NCI-H1436 treated with DMSO at 0.1 percent for 48 hours (cell line): Measurements from ENCODE around the gene HOXB5.

ENCODE experiments used
- DNase-seq: peaks from one replicate; lab custom pipeline; 2025; lab: John Stamatoyannopoulos, UW

The HOXB5 gene

GRCh38 chr17:48593126-48593829 is at the start of gene HOXB5:
HOXB5 (minus strand) TSS chr17:48593779; CDS start chr17:48593682, 97 bp downstream.
- DNase-seq: no peak

- DNase-seq: no peak
Observed at GRCh38 chr17:48642843-48643696, 49.5 kb upstream of the HOXB5 start.

GRCh38 chr17:48642059-48642842 is 48.7 kb upstream of the HOXB5 start:
- no peak for DNase-seq

- no peak for DNase-seq
Observed at GRCh38 chr17:48641541-48642058, 48.0 kb upstream of the HOXB5 start.

- no peak for DNase-seq
Observed at GRCh38 chr17:48640858-48641180, 47.2 kb upstream of the HOXB5 start.

DNA sequence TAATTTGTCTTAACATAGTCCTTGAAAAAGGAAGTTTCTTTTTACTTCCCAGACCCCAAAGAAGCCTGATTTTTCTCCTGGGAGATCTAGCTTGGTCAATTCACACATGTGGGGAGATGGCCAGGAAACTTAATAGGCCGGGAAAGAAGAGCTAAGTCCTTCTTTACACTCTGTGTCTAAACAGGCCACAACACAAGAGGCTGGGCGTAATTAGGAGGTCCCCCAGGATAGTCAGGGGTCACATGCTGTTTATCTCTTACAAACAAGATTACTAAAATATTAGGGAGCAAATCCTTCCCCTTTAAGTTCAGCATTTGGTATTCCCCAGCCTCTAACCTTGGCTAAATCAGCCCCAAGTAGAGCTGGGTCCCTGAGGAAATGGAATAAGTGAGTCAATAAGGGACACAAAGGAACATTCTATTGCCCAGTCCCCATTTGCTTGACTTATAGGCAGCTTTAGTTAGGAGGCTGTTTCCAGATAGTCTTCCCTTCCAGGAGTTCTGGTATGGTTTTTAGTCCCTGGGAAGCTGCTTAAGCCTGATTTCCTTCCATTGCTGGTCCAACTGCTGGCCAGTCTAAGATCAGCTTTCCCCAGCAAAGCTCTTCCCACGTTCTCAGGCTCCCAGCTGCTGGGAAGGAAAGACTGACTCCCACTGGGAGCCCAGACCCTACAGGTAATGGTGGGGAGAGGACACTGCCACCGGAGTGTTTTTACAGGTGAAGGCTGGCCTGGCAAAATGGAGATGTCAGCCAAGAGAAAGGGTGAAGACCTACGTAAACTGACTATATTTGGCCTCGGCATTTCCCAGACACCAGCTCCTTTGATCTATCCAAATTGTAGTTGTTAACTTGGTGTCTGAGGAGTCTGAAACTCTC is 46.6 kb upstream of the HOXB5 start:
- no peak for DNase-seq

DNA sequence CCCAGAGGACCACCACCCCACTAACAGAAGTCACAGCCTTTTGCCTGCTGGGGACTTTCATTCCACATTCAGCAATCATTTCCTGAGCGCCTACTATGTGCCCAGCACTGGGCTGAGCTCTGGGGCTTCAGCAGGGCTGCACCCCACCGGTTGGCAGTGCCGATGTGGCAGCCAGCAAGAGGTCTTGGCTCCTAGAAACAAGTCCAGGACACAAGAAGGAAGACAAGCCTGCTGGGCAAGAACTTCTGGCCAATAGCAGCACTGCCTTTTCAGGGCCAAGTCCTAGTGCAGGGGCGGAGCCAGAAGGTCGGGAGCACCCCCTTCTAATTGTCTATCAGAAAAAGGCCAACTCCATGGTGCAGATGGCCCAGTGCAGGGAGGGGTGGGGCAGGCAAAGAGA is 45.6 kb upstream of the HOXB5 start:
- no peak for DNase-seq

- no peak for DNase-seq
Observed at GRCh38 chr17:48637323-48638260, 44.0 kb upstream of the HOXB5 start.

DNA sequence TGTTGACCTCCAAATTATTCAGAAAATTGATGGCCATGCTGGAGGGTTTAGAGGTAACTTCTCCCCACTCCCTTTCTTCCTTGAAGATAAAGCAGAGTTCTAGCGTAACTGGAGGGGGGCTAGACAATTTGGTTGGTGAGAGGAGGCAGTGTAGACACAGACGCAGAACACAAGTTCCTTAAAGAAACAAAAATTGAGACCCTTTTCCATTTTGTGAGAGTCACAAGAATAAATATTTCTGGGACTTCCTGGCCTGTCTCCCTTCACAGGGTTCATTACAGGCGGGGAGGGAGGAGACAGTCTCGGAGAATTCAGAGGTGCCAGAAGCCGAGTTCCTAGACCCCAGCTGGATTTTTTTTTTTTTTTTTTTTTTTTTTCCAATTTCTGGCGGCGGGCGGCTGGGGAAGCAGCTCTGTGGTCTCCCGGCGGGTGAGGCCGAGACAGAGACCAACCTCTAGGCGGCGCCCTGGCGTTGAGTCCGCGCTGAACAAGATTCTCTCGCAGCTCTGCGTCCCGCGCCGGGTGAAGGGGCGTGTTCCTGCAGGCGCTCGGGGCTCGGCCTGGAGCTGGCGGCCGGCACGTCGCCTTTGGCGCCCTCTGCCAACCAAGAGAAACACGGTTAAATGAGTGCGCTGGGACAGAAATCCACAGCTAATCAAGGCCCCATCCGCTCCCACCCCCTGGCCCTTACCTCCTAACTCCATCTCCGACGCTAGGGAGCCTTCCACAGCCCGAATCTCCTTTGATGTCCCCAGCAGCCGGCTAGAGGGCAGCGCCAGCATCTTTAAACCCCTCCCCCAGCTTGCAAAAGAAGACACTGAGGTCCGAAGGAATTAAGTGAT is 42.8 kb upstream of the HOXB5 start:
- peak; percentile 29 for DNase-seq

- no peak for DNase-seq
Observed at GRCh38 chr17:48634493-48635208, 41.1 kb upstream of the HOXB5 start.

- DNase-seq: no peak
Observed at GRCh38 chr17:48633266-48633677, 39.7 kb upstream of the HOXB5 start.

GRCh38 chr17:48632579-48633265 is 39.1 kb upstream of the HOXB5 start:
- DNase-seq: no peak

- DNase-seq: no peak
Observed at GRCh38 chr17:48631693-48632578, 38.4 kb upstream of the HOXB5 start.

DNA sequence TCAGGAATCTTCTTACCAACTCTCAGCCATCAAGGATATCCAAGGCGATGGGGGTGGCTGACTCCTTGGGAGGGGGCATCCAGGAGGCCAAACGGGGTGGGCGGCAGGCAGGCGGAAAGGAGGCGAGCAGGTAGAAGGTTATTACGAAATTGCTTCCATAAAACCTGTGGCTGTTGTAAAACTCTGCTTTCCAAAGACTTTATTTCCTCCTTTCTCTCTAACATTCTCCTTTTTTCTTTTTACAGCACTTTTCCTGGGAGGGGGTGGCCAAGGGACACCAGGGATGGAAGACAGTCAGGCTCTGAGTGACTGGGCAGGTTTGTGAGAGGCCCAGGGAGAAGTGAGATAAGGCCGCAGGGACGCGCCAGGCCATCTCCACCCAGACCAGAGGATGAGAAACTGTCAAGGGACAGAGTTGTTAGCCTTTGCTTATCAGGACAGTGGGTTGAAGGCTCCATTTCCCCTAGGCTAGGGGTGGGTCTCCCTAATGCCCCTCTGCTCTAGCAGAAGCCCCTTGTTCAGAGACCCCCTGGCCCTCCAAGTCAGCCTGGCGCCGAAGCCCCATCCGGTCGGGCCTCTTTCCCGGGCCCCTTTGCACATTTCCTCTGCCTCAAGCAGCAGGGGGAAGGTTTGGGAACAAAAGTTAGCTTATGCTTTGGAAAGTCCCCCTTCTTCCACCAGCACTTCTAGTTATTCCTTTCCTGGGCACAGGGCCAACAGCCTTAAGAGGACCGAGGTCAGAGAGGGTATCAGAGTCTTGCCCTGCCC is 37.5 kb upstream of the HOXB5 start:
- DNase-seq: no peak

GRCh38 chr17:48630009-48630924 is 36.7 kb upstream of the HOXB5 start:
- DNase-seq: no peak
